NCI-H446 (cell line): ENCODE measurements around the gene DNAJC15.

Source experiments
- DNase-seq, 2 experiments: peaks; one replicate each; lab custom pipeline; 2025; lab: John Stamatoyannopoulos, UW

DNAJC15 gene

GRCh38 chr13:43154839-43155238, 131.5 kb downstream of the DNAJC15 start:
- DNase-seq, result no peak

GRCh38 chr13:43156916-43157315, 133.5 kb downstream of the DNAJC15 start:
- no peak for DNase-seq

- peak; percentile 50 to 81 for DNase-seq
These were observed 134.4 kb downstream of the DNAJC15 start for GRCh38 chr13:43157796-43158195.

- DNase-seq, result peak in 1 of 2 experiments; percentile 33
These were observed 135.1 kb downstream of the DNAJC15 start for GRCh38 chr13:43158516-43158915.

- DNase-seq, result peak; percentile 75 to 90
These were observed 135.7 kb downstream of the DNAJC15 start for GRCh38 chr13:43159026-43159461.
